Activated T-helper 1 cell treated with Interleukin-2 at 50 U/mL for 16 hours (primary cell): Measurements from ENCODE around the gene CHTF8.

Experiments used
- DNase-seq: peaks from one replicate; pipeline ENCODE4 v3.0.0-alpha.2; 2020; ENCODE audit warnings: low read depth

Gene CHTF8

GRCh38 chr16:69084289-69084688 is 48.1 kb downstream of the CHTF8 start:
- DNase-seq, result no peak

DNA sequence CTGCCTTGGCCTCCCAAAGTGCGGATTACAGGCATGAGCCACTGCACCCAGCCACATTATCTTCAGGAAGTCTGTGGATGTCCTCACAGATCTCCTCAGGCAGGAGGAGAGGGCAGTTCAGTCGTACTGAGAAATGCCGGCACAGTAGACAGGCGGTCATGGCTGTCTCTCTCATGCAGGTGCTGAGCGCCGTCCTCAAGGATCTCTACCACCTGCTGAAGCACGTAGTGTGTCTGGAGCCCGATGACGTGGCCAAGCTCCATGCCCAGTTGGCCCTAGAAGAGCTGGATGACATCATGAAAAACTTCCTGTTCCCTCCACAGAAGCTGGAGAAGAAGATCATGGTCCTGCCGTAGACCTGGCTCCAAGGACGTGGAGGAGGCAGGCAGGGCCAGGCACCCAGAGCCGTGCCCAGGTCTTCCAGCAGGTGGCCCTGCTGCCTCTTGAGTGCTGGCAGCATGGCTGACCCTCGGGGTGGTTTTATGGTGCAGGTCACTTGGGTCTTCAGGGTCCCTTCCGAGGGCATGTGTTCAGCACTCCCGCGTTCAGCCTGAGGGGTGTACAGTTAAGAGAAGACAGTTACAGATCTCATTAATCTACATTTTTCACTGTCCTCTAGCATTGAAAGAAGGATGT is 49.0 kb downstream of the CHTF8 start:
- no peak for DNase-seq

DNA sequence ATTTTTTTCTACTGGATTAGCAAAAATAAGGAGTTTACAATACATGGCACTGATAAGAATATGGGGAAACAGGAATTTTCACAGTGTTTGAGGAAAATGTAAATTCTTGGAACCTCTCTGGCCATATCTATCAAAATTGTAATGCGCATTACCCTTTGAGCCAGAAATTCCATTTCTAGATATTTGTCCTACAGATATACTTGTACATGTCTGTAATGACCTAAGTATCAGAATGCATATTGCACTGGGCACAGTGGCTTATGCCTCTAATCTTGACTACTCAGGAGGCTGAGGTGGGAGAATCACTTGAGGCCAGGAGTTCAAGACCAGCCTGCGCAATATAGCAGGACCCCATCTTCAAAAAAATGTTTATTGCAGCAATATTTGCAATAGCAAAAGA is 52.7 kb downstream of the CHTF8 start:
- no peak for DNase-seq

- no peak for DNase-seq
These were observed 54.3 kb downstream of the CHTF8 start for GRCh38 chr16:69078073-69078472.

DNA sequence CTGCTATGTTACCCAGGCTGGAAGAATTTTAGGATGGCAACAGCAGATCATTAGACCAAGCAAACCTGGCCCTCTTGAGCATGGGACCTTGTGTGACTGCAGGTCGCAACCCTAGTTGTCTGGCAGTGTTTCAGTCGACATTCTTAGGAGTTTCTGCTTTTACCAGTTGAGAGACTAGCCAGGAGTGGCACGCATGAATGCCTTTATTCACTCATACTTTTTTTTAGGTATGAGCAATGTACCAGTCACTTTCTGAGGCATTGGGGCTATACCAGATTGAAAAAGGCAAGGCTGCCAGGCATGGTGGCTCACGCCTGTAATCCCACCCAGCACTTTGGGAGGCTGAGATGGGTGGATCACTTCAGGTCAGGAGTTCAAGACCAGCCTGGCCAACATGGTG is 55.1 kb downstream of the CHTF8 start:
- no peak for DNase-seq

DNA sequence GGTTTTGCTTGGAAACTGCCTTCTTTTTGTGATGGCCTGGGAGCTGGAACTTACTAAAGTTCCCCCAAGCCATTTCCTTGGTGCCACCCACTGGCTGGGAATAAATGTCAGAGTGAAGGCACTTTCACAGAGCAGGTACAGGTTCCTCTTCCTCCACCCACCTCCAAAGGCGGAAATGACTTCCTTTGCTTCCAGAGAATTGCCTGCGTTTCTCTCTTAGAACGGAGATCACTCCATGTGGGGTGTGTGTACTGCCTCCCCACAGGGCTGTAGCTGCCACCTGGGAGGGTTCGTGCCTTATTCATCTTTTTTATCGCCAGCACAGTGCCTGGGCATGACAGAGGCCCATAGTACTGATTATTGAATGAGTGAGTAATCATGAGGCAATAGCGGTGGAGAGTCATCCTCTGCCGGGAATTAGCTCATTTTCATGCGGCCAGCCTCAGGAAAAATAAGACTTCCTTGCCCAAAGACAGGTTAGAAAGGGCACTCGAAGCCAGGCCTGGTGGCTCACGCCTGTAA is 59.1 kb downstream of the CHTF8 start:
- DNase-seq, result no peak

DNA sequence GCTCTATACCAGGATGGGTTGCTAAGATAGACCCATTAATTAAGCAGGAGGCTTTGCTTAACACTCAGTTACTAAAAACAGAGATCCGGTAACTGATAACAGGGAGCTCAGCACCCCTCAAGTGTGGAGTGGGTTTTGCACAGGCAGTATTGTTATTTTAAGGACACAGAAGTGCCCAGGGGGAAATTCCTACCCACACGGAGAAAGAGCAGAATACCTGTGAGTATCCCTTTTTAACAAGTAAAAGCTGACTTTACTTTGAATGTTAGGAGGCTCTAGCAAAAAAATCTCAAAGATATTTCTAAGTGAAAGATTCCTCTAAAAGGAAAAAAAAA is 59.8 kb downstream of the CHTF8 start:
- DNase-seq, result no peak

- DNase-seq, result no peak
These were observed 61.4 kb downstream of the CHTF8 start for GRCh38 chr16:69071036-69071435.

GRCh38 chr16:69069504-69069903 is 62.9 kb downstream of the CHTF8 start:
- no peak for DNase-seq
